Neural progenitor cell (in vitro differentiated cells): ENCODE measurements around the gene CIC. TPM values are rescaled to one million over a fixed set of nuclear protein-coding genes. Genes with fewer than 3 reads are reported as not detected.
"Not testable (repeated sequence)": the region's sequence is repeated elsewhere in the genome, so short reads cannot be mapped to it uniquely, and the experiment has no call there.

Experiments
- DNase-seq: peaks from one replicate; pipeline ENCODE4 v3.0.0-alpha.2; 2016; ENCODE audit warnings: low spot score
- H2AFZ ChIP-seq: fragments of 200-600 bp; sonication (generic); replicated peaks from 2 replicates; pipeline ENCODE4 v1.6.1; 2016; ENCODE audit warnings: antibody characterized with exemption
- H3F3A ChIP-seq: fragments of 200-600 bp; sonication (generic); 2 replicates; pipeline ENCODE4 v1.6.1; 2016; ENCODE audit warnings: antibody characterized with exemption, low read depth
- H3K27ac ChIP-seq: fragments of 200-600 bp; sonication (generic); 2 replicates; pipeline ENCODE4 v1.5.1; 2016; ENCODE audit warnings: mild to moderate bottlenecking
- H3K27me3 ChIP-seq: fragments of 200-600 bp; sonication (generic); 2 replicates; pipeline ENCODE4 v1.6.1; 2016; ENCODE audit warnings: mild to moderate bottlenecking, moderate library complexity
- H3K36me3 ChIP-seq: fragments of 200-600 bp; sonication (generic); 2 replicates; pipeline ENCODE4 v1.5.1; 2016
- H3K4me1 ChIP-seq: fragments of 200-600 bp; sonication (generic); 2 replicates; pipeline ENCODE4 v1.6.1; 2016; ENCODE audit warnings: mixed run types
- H3K4me2 ChIP-seq: fragments of 200-600 bp; sonication (generic); 2 replicates; pipeline ENCODE4 v1.6.1; 2016
- H3K4me3 ChIP-seq: fragments of 200-600 bp; sonication (generic); 2 replicates; pipeline ENCODE4 v1.5.1; 2016
- H3K79me2 ChIP-seq: fragments of 200-600 bp; sonication (generic); 2 replicates; pipeline ENCODE4 v1.6.1; 2016; ENCODE audit warnings: low read depth
- H3K9ac ChIP-seq: fragments of 200-600 bp; sonication (generic); 2 replicates; pipeline ENCODE4 v1.6.1; 2016
- H3K9me3 ChIP-seq: fragments of 200-600 bp; sonication (generic); 2 replicates; pipeline ENCODE4 v1.5.1; 2016; ENCODE audit warnings: low read depth
- H4K20me1 ChIP-seq: fragments of 200-600 bp; sonication (generic); 2 replicates; pipeline ENCODE4 v1.6.1; 2016; ENCODE audit warnings: low read depth
- H3K27ac Mint-ChIP-seq: 3 replicates; pipeline ENCODE4 v1.8.0; 2021; ENCODE audit warnings: mixed read lengths
- H3K27me3 Mint-ChIP-seq: 2 replicates; pipeline ENCODE4 v1.8.0; 2022; ENCODE audit warnings: low read depth, mild to moderate bottlenecking, inconsistent platforms, moderate library complexity, mixed read lengths; ENCODE audit not compliant: insufficient read depth
- H3K36me3 Mint-ChIP-seq: 3 replicates; pipeline ENCODE4 v1.8.0; 2021; ENCODE audit warnings: mixed read lengths
- H3K4me1 Mint-ChIP-seq: 3 replicates; pipeline ENCODE4 v1.8.0; 2021; ENCODE audit warnings: mixed read lengths
- H3K4me3 Mint-ChIP-seq: 3 replicates; pipeline ENCODE4 v1.8.0; 2021; ENCODE audit warnings: mild to moderate bottlenecking, moderate library complexity, mixed read lengths
- H3K9me3 Mint-ChIP-seq: 3 replicates; pipeline ENCODE4 v1.8.0; 2020; ENCODE audit warnings: mixed read lengths
- CTCF ChIP-seq: fragments of 200-600 bp; sonication (generic); IDR thresholded peaks from 2 replicates; pipeline ENCODE4 v1.5.1; 2017; ENCODE audit warnings: antibody characterized with exemption, mild to moderate bottlenecking
- EZH2 ChIP-seq: fragments of 200-600 bp; sonication (generic); IDR thresholded peaks from 2 replicates; pipeline ENCODE4 v1.6.1; 2017; ENCODE audit warnings: antibody characterized with exemption, mild to moderate bottlenecking, moderate library complexity
- EZH2phosphoT487 ChIP-seq: fragments of 200-600 bp; sonication (generic); IDR thresholded peaks from 2 replicates; pipeline ENCODE4 v1.6.1; 2017; ENCODE audit warnings: antibody characterized with exemption
- total RNA-seq: library from RNA; depleted of rRNA; stranded (reverse); fragments of >200 nt; gene quantifications from 2 replicates; pipeline ENCODE4 v1.2.3, GENCODE V29; 2015; ENCODE audit warnings: low replicate concordance

Gene CIC
- total RNA-seq, 1 donor from 2014 or later = 5.2 TPM

- Histone ChIP-seq H3K9me3 (no peaks in the 10 kb centered on the region), H3K4me1 (no peaks in the 10 kb centered on the region), H3K36me3 (no peaks in the 10 kb centered on the region), H3K27me3 (no peaks in the 10 kb centered on the region), H3K4me2 (no peak overlapping the region), H4K20me1 (peaks cover 27% of the 10 kb centered on the region), H3K79me2 (no peaks in the 10 kb centered on the region), H2AFZ (no peak overlapping the region), H3K9ac (peak overlapping the region; percentile 49), H3K27ac (no peak overlapping the region), H3F3A (no peaks in the 10 kb centered on the region), H3K4me3 (no peak overlapping the region)
- TF ChIP-seq EZH2phosphoT487 (no peak), EZH2 (no peak), CTCF (no peak)
- H3K4me3 Mint-ChIP-seq = no peak overlapping the region
- H3K27me3 Mint-ChIP-seq = peaks cover 6% of the 10 kb centered on the region
- peaks cover 9% of the 10 kb centered on the region for H3K36me3 Mint-ChIP-seq
- no peak for DNase-seq
- H3K4me1 Mint-ChIP-seq = peaks cover 10% of the 10 kb centered on the region
- no peak overlapping the region for H3K27ac Mint-ChIP-seq
- no peaks in the 10 kb centered on the region for H3K9me3 Mint-ChIP-seq
Measured at GRCh38 chr19:42334697-42335373, 65.8 kb downstream of the CIC start.

- peaks cover 21% of the 10 kb centered on the region for H4K20me1 ChIP-seq
- no peaks in the 10 kb centered on the region for H3F3A ChIP-seq
- H3K9me3 ChIP-seq = no peaks in the 10 kb centered on the region
- no peak overlapping the region for H3K27ac Mint-ChIP-seq
- peaks cover 9% of the 10 kb centered on the region for H3K36me3 Mint-ChIP-seq
- no peak overlapping the region for H3K4me2 ChIP-seq
- H3K4me3 Mint-ChIP-seq = no peak overlapping the region
- no peaks in the 10 kb centered on the region for H3K36me3 ChIP-seq
- no peaks in the 10 kb centered on the region for H3K79me2 ChIP-seq
- peaks cover 4% of the 10 kb centered on the region for H3K4me1 Mint-ChIP-seq
- no peak for TF ChIP-seq EZH2phosphoT487
- TF ChIP-seq CTCF = no peak
- no peak for TF ChIP-seq EZH2
- DNase-seq = no peak
- H3K4me3 ChIP-seq = no peak overlapping the region
- H2AFZ ChIP-seq = no peak overlapping the region
- H3K27ac ChIP-seq = no peak overlapping the region
- H3K4me1 ChIP-seq = no peaks in the 10 kb centered on the region
- peaks cover 5% of the 10 kb centered on the region for H3K27me3 Mint-ChIP-seq
- H3K9me3 Mint-ChIP-seq = no peaks in the 10 kb centered on the region
- no peaks in the 10 kb centered on the region for H3K27me3 ChIP-seq
- no peak overlapping the region for H3K9ac ChIP-seq
Measured at GRCh38 chr19:42335374-42335936, 66.4 kb downstream of the CIC start.

- no peak for TF ChIP-seq EZH2
- TF ChIP-seq EZH2phosphoT487 = no peak
- TF ChIP-seq CTCF = no peak
- Histone ChIP-seq H3K27ac (no peak overlapping the region), H3K4me3 (no peak overlapping the region), H3K9me3 (no peaks in the 10 kb centered on the region), H3K4me1 (no peaks in the 10 kb centered on the region), H3K4me2 (no peak overlapping the region), H3K9ac (no peak overlapping the region), H2AFZ (no peak overlapping the region), H3F3A (no peaks in the 10 kb centered on the region), H3K79me2 (no peaks in the 10 kb centered on the region), H3K36me3 (no peaks in the 10 kb centered on the region), H3K27me3 (no peaks in the 10 kb centered on the region), H4K20me1 (peaks cover 18% of the 10 kb centered on the region)
- Mint-ChIP-seq H3K27ac (no peak overlapping the region), H3K4me1 (no peaks in the 10 kb centered on the region), H3K36me3 (peaks cover 9% of the 10 kb centered on the region), H3K4me3 (no peak overlapping the region), H3K27me3 (no peaks in the 10 kb centered on the region), H3K9me3 (no peaks in the 10 kb centered on the region)
- DNase-seq = no peak
Measured at GRCh38 chr19:42335971-42336370, 66.9 kb downstream of the CIC start.

- H3K79me2 ChIP-seq, H3K9ac ChIP-seq, H3K27me3 ChIP-seq, H3K9me3 ChIP-seq, H4K20me1 ChIP-seq, H2AFZ ChIP-seq, H3K27ac Mint-ChIP-seq, DNase-seq, H3K27ac ChIP-seq, H3K4me1 Mint-ChIP-seq, H3K4me3 ChIP-seq, H3K4me3 Mint-ChIP-seq, H3K4me2 ChIP-seq, H3K9me3 Mint-ChIP-seq, H3K36me3 ChIP-seq, H3K27me3 Mint-ChIP-seq, H3K4me1 ChIP-seq, H3F3A ChIP-seq: not testable (repeated sequence)
- H3K36me3 Mint-ChIP-seq = peaks cover 16% of the 10 kb centered on the region
Measured at GRCh38 chr19:42339126-42339860, 70.2 kb downstream of the CIC start.

GRCh38 chr19:42339922-42340321 lies 70.9 kb downstream of the CIC start:
- not testable (repeated sequence) for H3F3A ChIP-seq, H3K4me2 ChIP-seq, H4K20me1 ChIP-seq, H2AFZ ChIP-seq, H3K9me3 ChIP-seq, DNase-seq, H3K36me3 ChIP-seq, H3K9ac ChIP-seq, H3K27me3 Mint-ChIP-seq, H3K4me3 Mint-ChIP-seq, H3K4me1 Mint-ChIP-seq, H3K27ac Mint-ChIP-seq, H3K4me3 ChIP-seq, H3K27me3 ChIP-seq, H3K79me2 ChIP-seq, H3K9me3 Mint-ChIP-seq, H3K27ac ChIP-seq, H3K4me1 ChIP-seq
- H3K36me3 Mint-ChIP-seq = peaks cover 20% of the 10 kb centered on the region
